Adipose tissue (tissue), 3 donors: ENCODE data around the gene FLT4. TPM values are rescaled to one million over a fixed set of nuclear protein-coding genes. Genes with fewer than 3 reads are reported as not detected.
"Not testable (repeated sequence)": the region's sequence is repeated elsewhere in the genome, so short reads cannot be mapped to it uniquely, and the experiment has no call there.

ENCODE experiments used
- H3K27ac ChIP-seq: one replicate; pipeline ENCODE4 v1.5.1; 2013; ENCODE audit warnings: low read depth, low read length
- WGBS, 3 donors: extraction: QIAGEN DNeasy Blood & Tissue Kit; methylation state at CpG; one replicate each; pipeline ENCODE4 v1.1.7; 2013; 5-methylcytosine and 5-hydroxymethylcytosine counted together
- polyA plus RNA-seq, 3 donors: library from polyadenylated mRNA; stranded (reverse); fragments of 200-250 nt; gene quantifications; one replicate each; pipeline ENCODE4 v1.2.3, GENCODE V29; 2013
- donor health status: healthy with polysubstance abuse.
- donor health status: Bipolar disorder and iron deficiency.
- donor health status: healthy.

Gene FLT4
- polyA plus RNA-seq, 3 donors, result 2.9 to 24.7 (median 13.1) TPM

- 73 to 82% (median 80%) methylated on average over 9 to 13 of the region's 13 CpGs for WGBS, 3 donors
- H3K27ac ChIP-seq, result not testable (repeated sequence)
Observed at GRCh38 chr5:180671958-180672524, 22.6 kb upstream of the FLT4 start.

GRCh38 chr5:180670586-180671359, 21.4 kb upstream of the FLT4 start:
- no peak overlapping the region for H3K27ac ChIP-seq
- WGBS, 3 donors, result 27 to 46% (median 44%) methylated on average over 17 of the region's 17 CpGs

GRCh38 chr5:180670157-180670556, 20.8 kb upstream of the FLT4 start:
- 50 to 64% (median 61%) methylated on average over 3 of the region's 3 CpGs for WGBS, 3 donors
- H3K27ac ChIP-seq, result no peak overlapping the region

- no peak overlapping the region for H3K27ac ChIP-seq
- WGBS, 3 donors, result 44 to 65% (median 50%) methylated on average over 5 of the region's 5 CpGs
Observed at GRCh38 chr5:180669661-180670060, 20.3 kb upstream of the FLT4 start.

- WGBS, 3 donors, result 74 to 87% (median 87%) methylated on average over 17 of the region's 17 CpGs
- no peak overlapping the region for H3K27ac ChIP-seq
Observed at GRCh38 chr5:180668835-180669596, 19.6 kb upstream of the FLT4 start.

GRCh38 chr5:180666812-180667211, 17.4 kb upstream of the FLT4 start:
- no peak overlapping the region for H3K27ac ChIP-seq
- WGBS, 3 donors, result 53 to 77% (median 70%) methylated on average over 10 of the region's 10 CpGs

- no peak overlapping the region for H3K27ac ChIP-seq
- 75 to 87% (median 85%) methylated on average over 22 of the region's 22 CpGs for WGBS, 3 donors
Observed at GRCh38 chr5:180665682-180666404, 16.4 kb upstream of the FLT4 start.

GRCh38 chr5:180658774-180659564, 9.6 kb upstream of the FLT4 start:
- H3K27ac ChIP-seq, result no peak overlapping the region
- WGBS, 3 donors, result 33 to 40% (median 34%) methylated on average over 39 to 54 of the region's 54 CpGs

GRCh38 chr5:180655243-180655642, 5.8 kb upstream of the FLT4 start:
- 81 to 92% (median 90%) methylated on average over 16 of the region's 16 CpGs for WGBS, 3 donors
- H3K27ac ChIP-seq, result not testable (repeated sequence)

GRCh38 chr5:180652771-180653170, 3.4 kb upstream of the FLT4 start:
- H3K27ac ChIP-seq, result no peak overlapping the region
- WGBS, 3 donors, result 41 to 69% (median 67%) methylated on average over 5 of the region's 5 CpGs

GRCh38 chr5:180652346-180652745, 2.9 kb upstream of the FLT4 start:
- H3K27ac ChIP-seq, result no peak overlapping the region
- WGBS, 3 donors, result 83 to 93% (median 90%) methylated on average over 11 of the region's 11 CpGs

GRCh38 chr5:180648658-180649296, 623 bp downstream of the FLT4 start:
- WGBS, 3 donors, result 3 to 5% (median 5%) methylated on average over 68 to 80 of the region's 80 CpGs
- H3K27ac ChIP-seq, result no peak overlapping the region

GRCh38 chr5:180647941-180648500, 1.4 kb downstream of the FLT4 start:
- 69 to 83% (median 72%) methylated on average over 8 of the region's 8 CpGs for WGBS, 3 donors

GRCh38 chr5:180647465-180647864, 1.9 kb downstream of the FLT4 start:
- H3K27ac ChIP-seq, result no peak overlapping the region
- 71 to 91% (median 80%) methylated on average over 2 to 8 of the region's 8 CpGs for WGBS, 3 donors

More at GRCh38 chr5:180647941-180648500, 1.4 kb downstream of the FLT4 start:
- H3K27ac ChIP-seq, result no peak overlapping the region

- WGBS, 3 donors, result 45 to 77% (median 53%) methylated on average over 1 of the region's 1 CpG
Observed at GRCh38 chr5:180646963-180647305, 2.5 kb downstream of the FLT4 start.

GRCh38 chr5:180646289-180646962, 3.0 kb downstream of the FLT4 start:
- WGBS, 3 donors, result 62 to 80% (median 76%) methylated on average over 10 of the region's 10 CpGs
- no peak overlapping the region for H3K27ac ChIP-seq

More at GRCh38 chr5:180646963-180647305, 2.5 kb downstream of the FLT4 start:
- no peak overlapping the region for H3K27ac ChIP-seq
